Measurements from ENCODE around the gene TRIP6.
"Not testable (repeated sequence)": the region's sequence is repeated elsewhere in the genome, so short reads cannot be mapped to it uniquely, and the experiment has no call there.

Gene TRIP6

DNA sequence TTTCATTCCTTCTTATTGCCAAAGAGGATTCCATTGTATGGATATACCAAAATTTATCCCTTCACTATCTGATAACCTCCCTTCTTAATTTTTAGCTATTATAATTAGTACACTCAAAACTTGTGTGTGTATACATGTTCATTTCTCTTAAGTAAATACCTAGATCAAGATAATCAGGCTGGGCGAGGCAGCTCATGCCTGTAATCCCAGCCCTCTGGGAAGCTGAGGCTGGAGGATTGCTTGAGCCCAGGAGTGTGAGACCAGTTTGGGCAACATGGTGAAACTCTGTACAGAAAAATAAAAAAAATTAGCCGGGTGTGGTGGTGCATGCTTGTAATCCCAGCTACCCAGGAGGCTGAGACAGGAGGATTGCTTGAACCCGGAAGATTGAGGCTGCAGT, 44.3 kb downstream of the TRIP6 start:
- no peaks in the 10 kb centered on the region for H3K9me3 ChIP-seq
- no peaks in the 10 kb centered on the region for H3K27me3 ChIP-seq (ENCODE audit: low read depth)
- no peak for DNase-seq (ENCODE audit: low spot score in 2 of 2)
- in situ Hi-C loops (cut with MboI; ENCODE audit: low sequenced_read_pairs), result no loop called here
- no peak overlapping the region for H3K4me3 ChIP-seq
- no peaks in the 10 kb centered on the region for H3K36me3 ChIP-seq (replicated peaks)
- H3K4me1 ChIP-seq, result no peaks in the 10 kb centered on the region

GRCh38 chr7:100914208-100914878, 47.2 kb downstream of the TRIP6 start:
- no peaks in the 10 kb centered on the region for H3K36me3 ChIP-seq (replicated peaks)
- no peaks in the 10 kb centered on the region for H3K9me3 ChIP-seq
- in situ Hi-C loops (cut with MboI; ENCODE audit: low sequenced_read_pairs), result no loop called here
- H3K27me3 ChIP-seq (ENCODE audit: low read depth), result no peaks in the 10 kb centered on the region
- DNase-seq (ENCODE audit: low spot score in 2 of 2), result no peak
- H3K4me3 ChIP-seq, result no peak overlapping the region
- H3K4me1 ChIP-seq, result no peaks in the 10 kb centered on the region

DNA sequence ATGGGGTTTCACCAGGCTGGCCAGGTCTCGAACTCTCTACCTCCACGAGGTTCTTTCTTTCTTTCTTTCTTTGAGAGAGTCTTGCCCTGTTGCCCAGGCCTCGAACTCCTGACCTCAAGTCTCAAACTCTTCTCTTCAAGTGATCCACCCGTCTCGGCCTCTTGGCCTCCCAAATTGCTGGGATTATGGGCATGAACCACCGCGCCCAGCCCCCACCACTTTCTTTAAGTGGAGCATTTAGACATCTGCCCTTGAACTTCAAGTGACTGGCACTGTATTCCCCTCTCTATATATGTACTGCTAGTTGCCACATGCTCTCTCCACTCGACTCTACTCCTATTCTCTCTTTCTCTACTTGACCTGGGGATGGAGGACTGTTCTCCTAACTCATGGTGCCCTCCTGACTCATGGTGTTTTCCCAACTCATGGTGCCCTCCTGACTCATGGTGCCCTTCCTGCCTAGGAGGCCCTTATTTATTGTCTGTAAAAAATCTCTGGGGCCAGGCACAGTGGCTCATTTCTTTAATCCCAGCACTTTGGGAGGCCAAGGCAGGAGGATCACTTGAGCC, 47.8 kb downstream of the TRIP6 start:
- Histone ChIP-seq H3K36me3 (replicated peaks) (no peaks in the 10 kb centered on the region), H3K27me3 (ENCODE audit: low read depth) (no peaks in the 10 kb centered on the region), H3K4me1 (no peaks in the 10 kb centered on the region), H3K4me3 (no peak overlapping the region), H3K9me3 (no peaks in the 10 kb centered on the region)
- in situ Hi-C loops (cut with MboI; ENCODE audit: low sequenced_read_pairs), result no loop called here
- no peak for DNase-seq (ENCODE audit: low spot score in 2 of 2)

GRCh38 chr7:100919335-100919734, 52.1 kb downstream of the TRIP6 start:
- H3K27me3 ChIP-seq (ENCODE audit: low read depth); H3K4me3 ChIP-seq; in situ Hi-C loops (cut with MboI; ENCODE audit: low sequenced_read_pairs); H3K4me1 ChIP-seq; DNase-seq (ENCODE audit: low spot score in 2 of 2); H3K36me3 ChIP-seq (replicated peaks); H3K9me3 ChIP-seq: not testable (repeated sequence)

DNA sequence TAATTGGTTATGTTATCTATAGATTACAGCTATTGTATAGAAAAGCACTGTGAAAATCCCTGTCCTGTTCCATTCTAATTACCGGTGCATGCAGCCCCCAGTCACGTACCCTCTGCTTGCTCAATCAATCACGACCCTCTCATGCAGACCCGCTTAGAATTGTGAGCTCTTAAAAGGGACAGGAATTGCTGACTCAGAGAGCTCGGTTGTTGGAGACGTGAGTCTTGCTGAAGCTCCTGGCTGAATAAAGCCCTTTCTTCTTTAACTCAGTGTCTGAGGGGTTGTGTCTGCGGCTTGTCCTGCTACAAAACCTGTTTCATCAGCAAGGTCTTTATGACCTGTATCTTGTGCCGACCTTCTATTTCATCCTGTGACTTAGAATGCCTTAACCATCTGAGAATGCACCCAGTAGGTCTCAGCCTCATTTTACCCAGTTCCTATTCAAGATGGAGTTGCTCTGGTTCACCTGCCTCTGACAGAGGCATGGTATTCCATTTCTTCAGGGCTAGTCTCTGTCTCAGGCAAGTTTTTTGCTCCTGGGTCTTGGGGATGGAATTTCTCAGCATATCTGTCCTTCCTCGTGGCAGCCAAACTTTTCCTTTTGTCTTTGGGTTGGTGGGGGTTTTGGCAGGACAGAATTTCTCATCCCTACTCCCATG, 52.7 kb downstream of the TRIP6 start:
- H3K9me3 ChIP-seq; H3K4me1 ChIP-seq; in situ Hi-C loops (cut with MboI; ENCODE audit: low sequenced_read_pairs); H3K36me3 ChIP-seq (replicated peaks); DNase-seq (ENCODE audit: low spot score in 2 of 2); H3K4me3 ChIP-seq; H3K27me3 ChIP-seq (ENCODE audit: low read depth): not testable (repeated sequence)

- no peaks in the 10 kb centered on the region for H3K4me1 ChIP-seq
- H3K27me3 ChIP-seq (ENCODE audit: low read depth), result no peaks in the 10 kb centered on the region
- H3K9me3 ChIP-seq, result no peaks in the 10 kb centered on the region
- H3K4me3 ChIP-seq, result no peak overlapping the region
- no peak for DNase-seq (ENCODE audit: low spot score in 2 of 2)
- in situ Hi-C loops (cut with MboI; ENCODE audit: low sequenced_read_pairs), result no loop called here
- H3K36me3 ChIP-seq (replicated peaks), result no peaks in the 10 kb centered on the region
These were observed 53.9 kb downstream of the TRIP6 start for GRCh38 chr7:100921039-100921438.
